ENCODE data around the gene DRD2. TPM values are rescaled to one million over a fixed set of nuclear protein-coding genes. Genes with fewer than 3 reads are reported as not detected.

The DRD2 gene
- total and polyA plus RNA-seq, 3 experiments from 2014 or later: not detected

GRCh38 chr11:113408887-113409286 lies 66.3 kb downstream of the DRD2 start:
- no peaks in the 10 kb centered on the region for H3K27me3 ChIP-seq (ENCODE audit: insufficient read depth, low read length, poor library complexity, severe bottlenecking)

GRCh38 chr11:113408206-113408605 lies 67.0 kb downstream of the DRD2 start:
- ChIA-PET CTCF (no interaction called here), POLR2A (no interaction called here)
- H3K4me3 ChIP-seq (ENCODE audit: low read length): no peak overlapping the region
- Mint-ChIP-seq H3K9me3 (no peaks in the 10 kb centered on the region), H3K27me3 (peaks cover 0 to 12% of the 10 kb centered on the region in 2 donors), H3K4me1 (no peaks in the 10 kb centered on the region), H3K36me3 (no peaks in the 10 kb centered on the region), H3K27ac (no peak overlapping the region), H3K4me3 (no peak overlapping the region)
- H3K4me1 ChIP-seq (ENCODE audit: insufficient read depth, low read length): no peaks in the 10 kb centered on the region
- no peaks in the 10 kb centered on the region for H3K27me3 ChIP-seq (ENCODE audit: insufficient read depth, low read length, poor library complexity, severe bottlenecking)
- H3K9me3 ChIP-seq (ENCODE audit: low read length): no peaks in the 10 kb centered on the region
- H3K27ac ChIP-seq (ENCODE audit: low read depth, low read length): no peak overlapping the region
- DNase-seq: no peak
- no peaks in the 10 kb centered on the region for H3K36me3 ChIP-seq (ENCODE audit: insufficient read depth, low read length)

More at GRCh38 chr11:113408887-113409286, 66.3 kb downstream of the DRD2 start:
- Mint-ChIP-seq H3K9me3 (no peaks in the 10 kb centered on the region), H3K27me3 (peaks cover 0 to 12% of the 10 kb centered on the region in 2 donors), H3K4me3 (no peak overlapping the region), H3K27ac (no peak overlapping the region), H3K36me3 (no peaks in the 10 kb centered on the region), H3K4me1 (no peaks in the 10 kb centered on the region)
- no peaks in the 10 kb centered on the region for H3K4me1 ChIP-seq (ENCODE audit: insufficient read depth, low read length)
- no peak for DNase-seq
- H3K36me3 ChIP-seq (ENCODE audit: insufficient read depth, low read length): no peaks in the 10 kb centered on the region
- ChIA-PET CTCF (no interaction called here), POLR2A (no interaction called here)
- H3K9me3 ChIP-seq (ENCODE audit: low read length): no peaks in the 10 kb centered on the region
- no peak overlapping the region for H3K27ac ChIP-seq (ENCODE audit: low read depth, low read length)
- no peak overlapping the region for H3K4me3 ChIP-seq (ENCODE audit: low read length)

- Histone ChIP-seq H3K4me1 (ENCODE audit: insufficient read depth, low read length) (no peaks in the 10 kb centered on the region), H3K9me3 (ENCODE audit: low read length) (no peaks in the 10 kb centered on the region), H3K27me3 (ENCODE audit: insufficient read depth, low read length, poor library complexity, severe bottlenecking) (no peaks in the 10 kb centered on the region), H3K27ac (ENCODE audit: low read depth, low read length) (no peak overlapping the region), H3K4me3 (ENCODE audit: low read length) (no peak overlapping the region), H3K36me3 (ENCODE audit: insufficient read depth, low read length) (no peaks in the 10 kb centered on the region)
- POLR2A ChIA-PET: no interaction called here
- H3K27ac Mint-ChIP-seq: no peak overlapping the region
- H3K36me3 Mint-ChIP-seq: no peaks in the 10 kb centered on the region
- no peaks in the 10 kb centered on the region for H3K9me3 Mint-ChIP-seq
- CTCF ChIA-PET: no interaction called here
- H3K4me1 Mint-ChIP-seq: no peaks in the 10 kb centered on the region
- no peak for DNase-seq
- peaks cover 1 to 12% of the 10 kb centered on the region in 2 donors for H3K27me3 Mint-ChIP-seq
- no peak overlapping the region for H3K4me3 Mint-ChIP-seq
Measured at GRCh38 chr11:113407163-113407562, 68.0 kb downstream of the DRD2 start.

GRCh38 chr11:113405724-113406478 lies 69.3 kb downstream of the DRD2 start:
- H3K27ac ChIP-seq (ENCODE audit: low read depth, low read length): no peak overlapping the region
- no peaks in the 10 kb centered on the region for H3K9me3 ChIP-seq (ENCODE audit: low read length)
- Mint-ChIP-seq H3K9me3 (no peaks in the 10 kb centered on the region), H3K27me3 (peaks cover 1 to 3% of the 10 kb centered on the region in 2 donors), H3K36me3 (no peaks in the 10 kb centered on the region), H3K4me3 (no peak overlapping the region), H3K4me1 (no peaks in the 10 kb centered on the region), H3K27ac (no peak overlapping the region)
- no peak for DNase-seq
- H3K27me3 ChIP-seq (ENCODE audit: insufficient read depth, low read length, poor library complexity, severe bottlenecking): no peaks in the 10 kb centered on the region
- H3K36me3 ChIP-seq (ENCODE audit: insufficient read depth, low read length): no peaks in the 10 kb centered on the region
- no peak overlapping the region for H3K4me3 ChIP-seq (ENCODE audit: low read length)
- H3K4me1 ChIP-seq (ENCODE audit: insufficient read depth, low read length): no peaks in the 10 kb centered on the region
- POLR2A ChIA-PET: no interaction called here
- CTCF ChIA-PET: no interaction called here

DNA sequence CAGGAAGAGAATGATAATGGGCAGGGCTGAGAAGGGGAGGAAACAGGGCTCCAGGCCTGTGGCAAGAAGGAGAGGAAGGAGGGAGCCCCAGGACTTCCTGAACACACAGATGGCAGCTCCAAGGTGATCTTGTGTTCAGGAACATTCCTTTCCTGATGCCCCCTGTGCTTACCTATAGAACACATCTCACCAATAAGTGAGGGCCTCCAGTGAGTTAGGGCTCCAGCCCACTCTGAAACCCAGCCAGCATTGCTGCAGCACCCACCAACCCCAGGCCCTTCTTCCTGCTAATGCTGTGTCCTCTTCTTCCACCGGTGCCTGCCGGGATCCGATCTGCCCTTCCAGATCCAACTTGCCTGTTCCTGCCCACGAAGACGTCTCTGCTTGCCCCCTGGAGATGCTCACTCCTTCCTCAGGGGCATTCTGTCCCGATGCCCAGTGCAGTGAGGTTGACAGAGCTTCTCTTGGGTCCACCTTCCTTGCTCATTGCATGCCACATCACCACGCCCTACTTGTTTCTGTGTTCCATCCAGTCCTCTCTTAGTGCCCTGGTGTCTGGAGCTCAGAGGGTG lies 70.3 kb downstream of the DRD2 start:
- Histone ChIP-seq H3K9me3 (ENCODE audit: low read length) (no peaks in the 10 kb centered on the region), H3K4me3 (ENCODE audit: low read length) (no peak overlapping the region), H3K36me3 (ENCODE audit: insufficient read depth, low read length) (no peaks in the 10 kb centered on the region), H3K4me1 (ENCODE audit: insufficient read depth, low read length) (no peaks in the 10 kb centered on the region), H3K27me3 (ENCODE audit: insufficient read depth, low read length, poor library complexity, severe bottlenecking) (no peaks in the 10 kb centered on the region), H3K27ac (ENCODE audit: low read depth, low read length) (no peak overlapping the region)
- peak overlapping the region in 1 of 8 donors; percentile 88 for H3K27ac Mint-ChIP-seq
- no peak for DNase-seq
- H3K4me3 Mint-ChIP-seq: no peak overlapping the region
- ChIA-PET POLR2A (no interaction called here), CTCF (no interaction called here)
- H3K4me1 Mint-ChIP-seq: no peaks in the 10 kb centered on the region
- H3K36me3 Mint-ChIP-seq: no peaks in the 10 kb centered on the region
- no peaks in the 10 kb centered on the region for H3K9me3 Mint-ChIP-seq
- peaks cover 0 to 1% of the 10 kb centered on the region in 2 donors for H3K27me3 Mint-ChIP-seq

DNA sequence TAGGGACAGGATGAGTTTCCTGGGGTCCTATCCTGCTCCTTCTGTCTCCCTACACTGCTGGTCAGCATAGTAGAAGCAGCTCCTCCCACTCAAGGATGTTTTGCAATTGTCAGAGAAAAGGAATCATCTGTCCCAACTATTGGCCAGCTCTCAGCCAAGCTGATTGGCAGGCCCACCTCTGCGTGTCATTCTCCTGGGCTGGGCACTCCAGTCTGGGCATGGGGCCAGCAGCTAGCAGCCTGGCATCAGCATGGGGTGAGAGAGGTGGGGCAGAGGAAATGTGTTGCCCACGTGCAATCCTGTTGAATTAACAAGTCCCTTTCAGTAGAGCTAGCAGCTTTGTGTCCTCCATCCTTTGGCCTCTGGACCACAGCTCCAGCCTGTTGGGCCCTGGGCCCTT lies 73.5 kb downstream of the DRD2 start:
- DNase-seq: no peak
- Histone ChIP-seq H3K4me3 (ENCODE audit: low read length) (no peak overlapping the region), H3K9me3 (ENCODE audit: low read length) (no peaks in the 10 kb centered on the region), H3K27me3 (ENCODE audit: insufficient read depth, low read length, poor library complexity, severe bottlenecking) (no peaks in the 10 kb centered on the region), H3K4me1 (ENCODE audit: insufficient read depth, low read length) (no peaks in the 10 kb centered on the region), H3K27ac (ENCODE audit: low read depth, low read length) (no peak overlapping the region), H3K36me3 (ENCODE audit: insufficient read depth, low read length) (no peaks in the 10 kb centered on the region)
- H3K27me3 Mint-ChIP-seq: peaks cover 0 to 1% of the 10 kb centered on the region in 2 donors
- H3K4me3 Mint-ChIP-seq: no peak overlapping the region
- no peaks in the 10 kb centered on the region for H3K9me3 Mint-ChIP-seq
- no peak overlapping the region for H3K27ac Mint-ChIP-seq
- CTCF ChIA-PET: no interaction called here
- POLR2A ChIA-PET: no interaction called here
- H3K36me3 Mint-ChIP-seq: peaks cover 0 to 4% (median 0%) of the 10 kb centered on the region in 3 donors
- H3K4me1 Mint-ChIP-seq: no peaks in the 10 kb centered on the region

DNA sequence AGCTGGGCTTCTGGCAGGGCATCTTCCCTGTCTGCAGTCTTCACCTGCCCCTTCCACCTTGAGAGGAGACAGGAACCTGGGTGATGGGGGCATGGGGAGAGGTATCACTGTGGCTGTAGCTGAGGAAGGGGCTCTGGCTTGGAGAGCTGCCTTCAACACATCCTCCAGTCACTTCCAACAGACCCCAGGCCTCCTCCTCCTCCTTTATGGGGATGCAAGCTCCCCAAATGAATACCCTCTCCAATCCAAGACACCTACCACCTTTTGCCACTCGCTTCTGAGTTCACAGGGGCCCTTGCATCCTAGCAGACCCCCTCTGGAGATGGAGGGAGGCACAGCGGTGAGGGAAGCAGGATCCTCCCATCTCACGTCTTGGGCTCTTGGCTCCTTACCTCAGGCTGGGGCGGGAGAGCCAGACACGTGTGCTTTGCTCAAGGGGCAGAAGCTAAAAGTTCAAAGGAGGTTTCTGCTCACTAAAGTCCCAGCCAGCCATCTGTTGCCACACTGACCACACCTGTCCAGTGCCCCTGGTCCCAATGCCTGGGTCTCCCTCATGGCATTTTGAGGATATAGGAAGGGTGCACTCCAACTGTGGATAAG lies 74.5 kb downstream of the DRD2 start:
- Mint-ChIP-seq H3K4me3 (no peak overlapping the region), H3K4me1 (no peaks in the 10 kb centered on the region), H3K36me3 (peaks cover 0 to 7% (median 0%) of the 10 kb centered on the region in 3 donors), H3K9me3 (no peaks in the 10 kb centered on the region), H3K27ac (peak overlapping the region in 1 of 8 donors; percentile 27), H3K27me3 (peaks cover 0 to 1% of the 10 kb centered on the region in 2 donors)
- POLR2A ChIA-PET: no interaction called here
- DNase-seq: no peak
- Histone ChIP-seq H3K4me3 (ENCODE audit: low read length) (no peak overlapping the region), H3K4me1 (ENCODE audit: insufficient read depth, low read length) (no peaks in the 10 kb centered on the region), H3K27me3 (ENCODE audit: insufficient read depth, low read length, poor library complexity, severe bottlenecking) (no peaks in the 10 kb centered on the region), H3K36me3 (ENCODE audit: insufficient read depth, low read length) (no peaks in the 10 kb centered on the region), H3K9me3 (ENCODE audit: low read length) (no peaks in the 10 kb centered on the region), H3K27ac (ENCODE audit: low read depth, low read length) (no peak overlapping the region)
- CTCF ChIA-PET: no interaction called here

- Histone ChIP-seq H3K27ac (ENCODE audit: low read depth, low read length) (no peak overlapping the region), H3K9me3 (ENCODE audit: low read length) (no peaks in the 10 kb centered on the region), H3K4me1 (ENCODE audit: insufficient read depth, low read length) (no peaks in the 10 kb centered on the region), H3K27me3 (ENCODE audit: insufficient read depth, low read length, poor library complexity, severe bottlenecking) (no peaks in the 10 kb centered on the region), H3K4me3 (ENCODE audit: low read length) (no peak overlapping the region), H3K36me3 (ENCODE audit: insufficient read depth, low read length) (no peaks in the 10 kb centered on the region)
- ChIA-PET CTCF (no interaction called here), POLR2A (no interaction called here)
- DNase-seq: no peak
- no peak overlapping the region for H3K4me3 Mint-ChIP-seq
- peaks cover 0 to 1% of the 10 kb centered on the region in 2 donors for H3K27me3 Mint-ChIP-seq
- peaks cover 0 to 8% (median 0%) of the 10 kb centered on the region in 3 donors for H3K36me3 Mint-ChIP-seq
- no peaks in the 10 kb centered on the region for H3K9me3 Mint-ChIP-seq
- H3K4me1 Mint-ChIP-seq: no peaks in the 10 kb centered on the region
- no peak overlapping the region for H3K27ac Mint-ChIP-seq
Measured at GRCh38 chr11:113398669-113399430, 76.3 kb downstream of the DRD2 start.

Measured in CD8-positive, alpha-beta memory T cell (primary cell).